Measurements from ENCODE around the gene B4GALNT2. TPM values are rescaled to one million over a fixed set of nuclear protein-coding genes. Genes with fewer than 3 reads are reported as not detected.

Gene B4GALNT2
- total RNA-seq, 2 experiments from 2014 or later = 0.06 to 0.16 TPM

DNA sequence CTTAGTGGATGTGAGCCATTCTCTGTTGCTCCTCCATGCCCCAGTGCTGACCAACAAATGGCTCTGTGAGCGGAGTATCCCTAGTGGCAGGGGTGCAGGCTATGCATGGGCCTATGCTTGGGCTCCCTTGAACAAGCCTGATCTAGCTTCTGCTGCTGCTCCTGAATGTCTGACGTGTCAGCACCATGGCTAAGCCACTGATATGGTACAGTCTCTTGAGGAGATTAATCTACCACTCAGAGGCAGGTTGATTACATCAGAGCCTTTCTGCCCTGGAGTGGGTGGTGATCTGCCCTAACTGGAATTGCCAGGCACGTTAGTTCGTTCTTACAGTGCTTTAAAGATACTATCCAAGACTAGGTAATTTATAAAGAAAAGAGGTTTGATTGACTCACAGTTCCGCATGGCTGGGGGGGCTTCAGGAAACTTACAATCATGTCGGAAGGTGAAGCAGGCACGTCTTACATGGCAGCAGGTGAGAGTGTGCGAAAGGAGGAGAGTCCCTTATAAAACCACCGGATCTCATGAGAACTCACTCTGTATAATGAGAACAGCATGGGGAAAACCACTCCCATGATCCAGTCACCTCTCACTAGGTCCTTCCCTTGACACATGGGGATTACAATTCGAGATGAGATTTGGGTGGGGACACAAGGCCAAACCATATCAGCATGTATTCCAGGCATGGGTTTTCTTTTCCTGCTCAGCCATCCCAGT lies 41.5 kb upstream of the B4GALNT2 start:
- H3K27me3 Mint-ChIP-seq = peaks cover 22% of the 10 kb centered on the region
- H3K36me3 Mint-ChIP-seq (ENCODE audit: low read depth) = no peaks in the 10 kb centered on the region
- no peak overlapping the region for H3K27ac Mint-ChIP-seq
- intact Hi-C loops (cut with DNase I, micrococcal nuclease) = no loop called here
- no peak overlapping the region for H3K4me3 Mint-ChIP-seq
- no peaks in the 10 kb centered on the region for H3K9me3 ChIP-seq (ENCODE audit: control insufficient read depth in 1 of 2, insufficient read depth in 1 of 2, low read length in 2 of 2)
- peaks cover 2 to 9% of the 10 kb centered on the region in 2 experiments for H3K27me3 ChIP-seq (ENCODE audit: control insufficient read depth in 1 of 2, insufficient read depth in 2 of 2, low read length in 2 of 2)
- ChIA-PET POLR2A (no interaction called here), CTCF (no interaction called here)
- no peaks in the 10 kb centered on the region for H3K4me1 ChIP-seq (ENCODE audit: insufficient read depth, low read length)
- H3K9me3 Mint-ChIP-seq = no peaks in the 10 kb centered on the region
- no peak for DNase-seq
- ATAC-seq (ENCODE audit: poor library complexity) = no peak
- TF ChIP-seq, protein P1, sequence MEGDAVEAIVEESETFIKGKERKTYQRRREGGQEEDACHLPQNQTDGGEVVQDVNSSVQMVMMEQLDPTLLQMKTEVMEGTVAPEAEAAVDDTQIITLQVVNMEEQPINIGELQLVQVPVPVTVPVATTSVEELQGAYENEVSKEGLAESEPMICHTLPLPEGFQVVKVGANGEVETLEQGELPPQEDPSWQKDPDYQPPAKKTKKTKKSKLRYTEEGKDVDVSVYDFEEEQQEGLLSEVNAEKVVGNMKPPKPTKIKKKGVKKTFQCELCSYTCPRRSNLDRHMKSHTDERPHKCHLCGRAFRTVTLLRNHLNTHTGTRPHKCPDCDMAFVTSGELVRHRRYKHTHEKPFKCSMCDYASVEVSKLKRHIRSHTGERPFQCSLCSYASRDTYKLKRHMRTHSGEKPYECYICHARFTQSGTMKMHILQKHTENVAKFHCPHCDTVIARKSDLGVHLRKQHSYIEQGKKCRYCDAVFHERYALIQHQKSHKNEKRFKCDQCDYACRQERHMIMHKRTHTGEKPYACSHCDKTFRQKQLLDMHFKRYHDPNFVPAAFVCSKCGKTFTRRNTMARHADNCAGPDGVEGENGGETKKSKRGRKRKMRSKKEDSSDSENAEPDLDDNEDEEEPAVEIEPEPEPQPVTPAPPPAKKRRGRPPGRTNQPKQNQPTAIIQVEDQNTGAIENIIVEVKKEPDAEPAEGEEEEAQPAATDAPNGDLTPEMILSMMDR (IDR thresholded peaks at IDR 0.05) = no peak
- H3K4me3 ChIP-seq (ENCODE audit: low read length) = no peak overlapping the region
- no peak overlapping the region for H3K27ac ChIP-seq (ENCODE audit: low read depth in 1 of 2, low read length in 2 of 2)
- no peaks in the 10 kb centered on the region for H3K4me1 Mint-ChIP-seq (ENCODE audit: low read depth)
- H3K36me3 ChIP-seq (ENCODE audit: insufficient read depth, low read length) = no peaks in the 10 kb centered on the region

DNA sequence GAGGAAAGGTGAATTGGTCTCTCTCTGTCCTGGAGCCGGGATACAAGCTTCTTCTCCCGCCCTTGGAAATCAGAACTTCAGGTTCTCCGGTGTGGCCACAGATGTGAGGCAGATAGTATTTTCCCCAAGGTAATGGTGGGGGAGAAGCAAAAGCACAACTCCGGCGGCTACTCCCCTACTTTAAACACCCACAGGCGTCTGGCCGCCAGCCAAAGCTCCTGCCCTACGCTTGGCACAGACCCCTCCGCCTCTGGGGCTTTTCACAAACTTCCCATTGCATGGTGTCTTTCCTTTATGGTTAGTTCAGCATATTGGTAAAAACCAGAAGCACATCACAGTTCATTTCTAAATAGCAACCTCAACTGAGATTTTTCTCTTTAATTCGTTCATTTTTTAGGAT lies 39.4 kb upstream of the B4GALNT2 start:
- no peak overlapping the region for H3K4me3 ChIP-seq (ENCODE audit: low read length)
- Mint-ChIP-seq H3K27me3 (peaks cover 8% of the 10 kb centered on the region), H3K36me3 (ENCODE audit: low read depth) (no peaks in the 10 kb centered on the region), H3K4me3 (no peak overlapping the region), H3K9me3 (no peaks in the 10 kb centered on the region), H3K4me1 (ENCODE audit: low read depth) (no peaks in the 10 kb centered on the region), H3K27ac (no peak overlapping the region)
- ATAC-seq (ENCODE audit: poor library complexity) (no peak), DNase-seq (no peak)
- intact Hi-C loops (cut with DNase I, micrococcal nuclease) = no loop called here
- ChIA-PET POLR2A (no interaction called here), CTCF (no interaction called here)
- TF ChIP-seq, protein P1 (IDR thresholded peaks at IDR 0.05) = no peak
- no peaks in the 10 kb centered on the region for H3K9me3 ChIP-seq (ENCODE audit: control insufficient read depth in 1 of 2, insufficient read depth in 1 of 2, low read length in 2 of 2)
- H3K4me1 ChIP-seq (ENCODE audit: insufficient read depth, low read length) = no peaks in the 10 kb centered on the region
- peaks cover 0 to 2% of the 10 kb centered on the region in 2 experiments for H3K27me3 ChIP-seq (ENCODE audit: control insufficient read depth in 1 of 2, insufficient read depth in 2 of 2, low read length in 2 of 2)
- H3K27ac ChIP-seq (ENCODE audit: low read depth in 1 of 2, low read length in 2 of 2) = no peak overlapping the region
- H3K36me3 ChIP-seq (ENCODE audit: insufficient read depth, low read length) = no peaks in the 10 kb centered on the region

DNA sequence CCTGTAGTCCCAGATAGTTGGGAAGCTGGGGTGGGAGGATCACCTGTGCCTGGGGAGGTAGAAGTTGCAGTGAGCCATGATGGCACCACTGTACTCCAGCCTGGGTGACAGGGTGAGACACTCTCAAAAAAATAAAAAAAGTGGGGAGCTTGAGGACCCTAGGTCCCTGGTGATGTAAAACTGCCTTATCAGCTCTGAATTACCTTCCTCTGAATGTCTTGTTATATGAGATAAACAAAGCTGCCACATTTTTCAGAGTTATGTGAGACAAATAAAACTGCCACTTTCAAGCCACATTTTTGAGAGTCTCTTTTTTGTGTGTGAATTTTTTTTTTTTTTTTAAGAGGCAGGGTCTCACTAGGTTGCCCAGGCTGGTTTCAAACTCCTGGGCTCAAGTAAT lies 32.0 kb upstream of the B4GALNT2 start:
- no peak overlapping the region for H3K27ac Mint-ChIP-seq
- Histone ChIP-seq H3K27me3 (ENCODE audit: control insufficient read depth in 1 of 2, insufficient read depth in 2 of 2, low read length in 2 of 2) (no peaks in the 10 kb centered on the region), H3K36me3 (ENCODE audit: insufficient read depth, low read length) (no peaks in the 10 kb centered on the region), H3K27ac (ENCODE audit: low read depth in 1 of 2, low read length in 2 of 2) (no peak overlapping the region), H3K4me1 (ENCODE audit: insufficient read depth, low read length) (no peaks in the 10 kb centered on the region), H3K4me3 (ENCODE audit: low read length) (no peak overlapping the region), H3K9me3 (ENCODE audit: control insufficient read depth in 1 of 2, insufficient read depth in 1 of 2, low read length in 2 of 2) (no peaks in the 10 kb centered on the region)
- POLR2A ChIA-PET = interaction anchor here (0.6 to 0.7 kb wide), 2 partner anchors 133 to 1313 kb away, joined by 4 to 8 read pairs; no protein-coding TSS in a partner anchor
- ATAC-seq (ENCODE audit: poor library complexity) (no peak), DNase-seq (no peak)
- H3K27me3 Mint-ChIP-seq = peaks cover 17% of the 10 kb centered on the region
- H3K4me3 Mint-ChIP-seq = no peak overlapping the region
- TF ChIP-seq, protein P1 (IDR thresholded peaks at IDR 0.05) = no peak
- H3K4me1 Mint-ChIP-seq (ENCODE audit: low read depth) = no peaks in the 10 kb centered on the region
- CTCF ChIA-PET = interaction anchor here (0.7 kb wide), 1 partner anchor 45 kb away, joined by 4 read pairs; no protein-coding TSS in a partner anchor
- intact Hi-C loops (cut with DNase I, micrococcal nuclease) = no loop called here
- H3K36me3 Mint-ChIP-seq (ENCODE audit: low read depth) = no peaks in the 10 kb centered on the region
- H3K9me3 Mint-ChIP-seq = no peaks in the 10 kb centered on the region

All from CD4-positive, alpha-beta T cell (primary cell).